Activated CD8-positive, alpha-beta memory T cell treated with anti-CD3 and anti-CD28 coated beads, Interleukin-2, amount 50 U/mL, for 48 hours (primary cell): ENCODE measurements around the gene ALDH3B1.

ENCODE experiments used
- DNase-seq: peaks from one replicate; pipeline ENCODE4 v3.0.0-alpha.2; 2020

Gene ALDH3B1

DNA sequence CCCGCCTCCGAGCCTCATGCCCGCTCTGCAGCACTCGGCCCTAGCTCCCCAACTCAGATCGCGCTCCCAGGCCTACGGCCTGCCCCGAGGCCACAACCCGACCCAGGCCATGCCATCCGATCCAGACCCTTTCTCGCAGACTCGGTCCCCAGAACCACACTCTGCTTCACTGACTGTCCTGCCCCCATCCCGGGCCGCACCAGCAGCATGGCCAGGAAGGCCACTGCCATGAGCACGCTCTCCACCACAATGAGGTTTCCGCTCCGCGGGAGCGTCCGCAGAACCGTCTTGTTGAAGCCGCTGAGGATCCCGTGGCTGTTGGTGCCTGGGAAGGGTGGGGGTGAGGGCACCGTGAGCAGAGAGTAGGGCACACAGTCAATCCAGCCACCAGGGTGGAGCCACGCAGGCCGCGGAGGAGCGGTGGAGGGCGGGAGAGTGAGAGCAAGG lies 12.6 kb upstream of the ALDH3B1 start:
- DNase-seq: no peak

DNA sequence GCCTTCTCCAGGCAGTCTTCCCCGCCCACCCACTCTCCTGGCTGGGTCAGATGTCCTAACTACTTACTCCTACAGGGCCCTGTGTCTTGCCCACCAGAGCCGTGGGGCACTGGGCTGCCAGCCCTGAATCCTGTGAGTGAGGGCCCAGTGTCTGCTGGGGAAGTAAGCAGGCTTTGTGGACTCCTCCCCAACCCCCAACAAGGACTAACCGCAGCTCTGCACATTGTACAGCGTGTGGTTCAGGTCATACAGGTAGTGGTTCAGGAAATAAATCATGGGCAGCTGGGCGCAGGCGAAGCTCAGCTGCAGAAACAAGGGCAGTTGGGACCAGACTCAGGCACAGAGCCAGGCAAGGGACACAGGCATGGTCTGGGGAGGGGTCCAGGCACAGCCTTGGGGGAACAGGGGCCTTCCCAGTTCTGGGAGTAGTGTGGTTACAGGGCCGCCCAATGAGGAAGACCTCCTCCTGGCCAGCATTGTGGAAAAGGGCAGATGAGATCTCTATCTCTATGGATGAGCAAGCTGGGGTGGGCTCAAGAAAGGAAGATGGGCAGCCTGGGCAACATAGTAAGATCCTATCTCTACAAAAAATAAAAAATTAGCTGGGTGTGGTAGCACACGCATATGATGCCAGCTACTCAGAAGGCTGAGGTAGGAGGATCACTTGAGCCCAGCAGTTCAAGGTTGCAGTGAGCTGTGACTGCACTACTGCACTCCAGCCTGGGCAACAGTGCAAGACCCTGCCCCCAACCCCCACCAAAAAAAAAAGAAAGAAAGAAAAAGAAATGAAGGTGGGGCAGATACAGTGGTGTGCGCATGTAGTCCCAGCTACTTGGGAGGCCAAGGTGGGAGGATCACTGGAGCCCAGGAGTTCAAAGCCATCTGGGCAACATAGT lies 11.7 kb upstream of the ALDH3B1 start:
- no peak for DNase-seq

GRCh38 chr11:67999201-67999629 lies 10.9 kb upstream of the ALDH3B1 start:
- DNase-seq: no peak

- no peak for DNase-seq
Measured at GRCh38 chr11:67999704-68000103, 10.4 kb upstream of the ALDH3B1 start.

DNA sequence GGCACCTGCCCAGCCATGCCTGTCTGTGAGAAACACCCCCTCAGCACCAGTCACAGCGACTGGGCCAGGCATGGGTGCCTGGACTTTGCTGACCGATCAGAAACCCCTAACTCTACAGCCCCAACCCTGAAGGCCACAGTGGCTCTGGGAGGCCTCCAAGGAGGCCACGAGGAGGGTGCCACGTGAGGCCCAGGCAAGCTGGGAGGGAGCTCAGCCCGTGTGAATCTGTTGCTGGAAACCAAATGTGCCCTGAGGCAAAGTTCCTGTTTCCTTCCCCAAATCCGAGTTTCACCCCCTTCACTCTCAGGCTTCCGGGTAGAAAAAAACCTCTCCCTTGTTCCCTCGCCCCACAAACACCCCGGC lies 7.6 kb upstream of the ALDH3B1 start:
- DNase-seq: no peak

DNA sequence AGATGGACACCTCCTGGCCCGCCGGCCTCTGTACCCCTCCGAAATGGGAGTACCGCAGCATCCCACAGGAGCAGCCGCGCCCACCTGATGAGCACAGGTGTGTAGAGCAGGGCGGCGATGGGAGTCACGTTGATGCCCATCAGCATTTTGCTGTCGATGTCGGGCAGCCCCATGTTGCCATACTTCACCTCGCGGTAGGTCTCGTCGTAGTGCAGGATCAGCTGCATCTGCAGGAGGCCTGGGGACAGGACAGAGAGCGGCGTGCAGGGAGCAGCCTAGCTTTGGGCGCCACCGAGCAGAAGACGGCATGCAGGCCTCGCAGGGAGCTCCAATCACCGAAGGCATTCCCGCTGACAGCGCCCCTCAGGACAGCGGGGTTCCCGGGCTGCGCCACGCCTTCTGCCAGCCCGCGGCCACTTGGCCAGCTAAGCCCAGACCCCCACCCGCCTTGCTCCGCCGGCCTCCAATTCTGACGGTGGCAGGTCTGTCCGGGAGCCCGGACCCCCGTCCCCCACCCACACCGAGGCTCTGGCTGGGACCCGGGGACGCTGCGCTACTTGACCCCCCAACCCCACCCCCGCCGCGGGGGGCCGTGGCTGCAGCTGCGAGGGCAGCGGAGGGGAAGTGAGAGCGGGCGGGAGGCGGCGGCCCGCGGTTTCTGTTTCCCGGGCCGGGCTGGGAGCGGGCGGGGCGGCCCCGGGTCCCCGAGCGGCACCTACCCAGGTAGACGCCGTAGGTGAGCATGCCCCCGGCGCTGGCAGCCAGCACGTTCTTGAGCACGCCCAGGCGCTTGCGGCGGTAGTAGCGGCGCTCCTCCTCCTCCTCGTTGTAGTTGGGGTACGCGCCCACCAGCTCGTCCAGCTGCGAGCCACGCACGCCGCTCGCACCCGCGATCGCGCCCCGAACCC lies 6.9 kb upstream of the ALDH3B1 start:
- DNase-seq: peak; percentile 69

GRCh38 chr11:68003846-68004550 lies 6.1 kb upstream of the ALDH3B1 start, which contains the start of gene UNC93B1:
Gene UNC93B1 (minus strand): TSS chr11:68004097. CDS start chr11:68004043, 54 bp downstream.
- DNase-seq: peak; percentile 89

GRCh38 chr11:68004551-68005335 lies 5.4 kb upstream of the ALDH3B1 start:
- no peak for DNase-seq

DNA sequence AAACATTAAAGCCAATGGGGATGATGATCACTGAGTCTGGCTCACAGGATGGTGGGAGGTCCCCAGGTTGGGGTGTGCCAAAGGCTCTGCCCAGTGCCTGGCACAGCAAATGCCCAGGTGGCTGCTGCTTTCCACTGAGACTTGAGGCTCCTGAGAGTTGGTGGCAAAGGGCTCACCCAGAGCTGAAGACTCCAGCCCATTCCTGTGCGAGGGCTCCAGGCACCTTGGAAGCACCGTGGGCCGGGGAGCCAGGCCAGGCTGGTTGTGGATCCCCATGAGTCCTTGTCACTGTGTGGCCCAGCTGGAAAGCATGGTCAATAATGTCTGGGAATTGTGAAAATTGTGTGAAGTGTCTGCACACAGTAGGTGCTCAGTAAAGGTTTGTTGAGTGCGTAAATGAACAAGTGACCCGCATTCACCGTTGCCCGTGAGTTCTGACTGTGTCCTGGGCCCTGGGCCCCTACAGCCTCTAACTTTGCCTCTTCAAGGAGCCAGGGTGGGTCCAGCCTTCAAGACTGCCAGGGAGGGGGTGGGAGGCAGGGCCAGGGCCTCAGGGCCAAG lies 3.4 kb upstream of the ALDH3B1 start:
- DNase-seq: no peak

DNA sequence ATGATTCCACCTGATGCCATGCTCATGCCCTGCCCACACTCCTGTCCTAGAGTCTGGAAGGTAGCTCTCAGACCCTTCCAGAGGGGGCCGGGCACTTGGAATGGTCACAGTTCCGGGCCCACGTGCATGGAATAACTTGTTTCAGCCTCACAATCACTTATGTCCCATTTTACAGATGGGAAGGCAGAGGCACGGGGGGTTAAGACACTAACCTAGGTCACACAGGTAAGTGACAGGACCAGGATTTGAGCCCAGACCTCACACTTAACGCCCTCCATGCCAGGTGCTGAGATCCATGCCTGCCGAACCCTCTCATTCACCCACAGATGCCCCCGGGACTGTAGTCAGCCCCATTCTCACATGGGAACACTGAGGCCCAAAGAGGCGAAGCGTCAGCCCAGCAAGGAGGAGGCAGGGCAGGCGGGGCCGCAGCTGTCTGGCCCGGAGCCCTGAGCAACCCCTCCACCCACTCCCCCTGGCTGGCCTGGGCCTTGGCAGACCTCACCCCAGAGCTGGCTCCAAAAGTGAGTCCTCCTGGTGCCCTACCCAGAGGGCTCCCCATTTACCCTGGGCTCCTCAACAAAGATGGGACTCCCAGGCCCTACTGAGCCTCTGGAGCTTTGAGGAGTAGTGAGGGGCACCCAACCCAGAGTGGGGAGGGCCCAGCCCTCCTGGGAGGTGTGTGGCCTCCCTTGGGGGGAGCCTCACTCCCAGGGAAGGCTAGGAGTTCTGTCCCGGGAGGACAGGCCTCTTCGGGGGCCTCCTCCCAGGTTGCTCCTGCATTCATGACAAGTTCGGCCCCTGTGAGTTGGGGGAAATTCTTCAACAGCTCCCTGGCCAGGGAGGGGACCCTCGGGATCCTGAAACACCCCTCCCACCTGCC lies 2.4 kb upstream of the ALDH3B1 start:
- no peak for DNase-seq

- DNase-seq: no peak
Measured at GRCh38 chr11:68008381-68009337, 1.5 kb upstream of the ALDH3B1 start.

DNA sequence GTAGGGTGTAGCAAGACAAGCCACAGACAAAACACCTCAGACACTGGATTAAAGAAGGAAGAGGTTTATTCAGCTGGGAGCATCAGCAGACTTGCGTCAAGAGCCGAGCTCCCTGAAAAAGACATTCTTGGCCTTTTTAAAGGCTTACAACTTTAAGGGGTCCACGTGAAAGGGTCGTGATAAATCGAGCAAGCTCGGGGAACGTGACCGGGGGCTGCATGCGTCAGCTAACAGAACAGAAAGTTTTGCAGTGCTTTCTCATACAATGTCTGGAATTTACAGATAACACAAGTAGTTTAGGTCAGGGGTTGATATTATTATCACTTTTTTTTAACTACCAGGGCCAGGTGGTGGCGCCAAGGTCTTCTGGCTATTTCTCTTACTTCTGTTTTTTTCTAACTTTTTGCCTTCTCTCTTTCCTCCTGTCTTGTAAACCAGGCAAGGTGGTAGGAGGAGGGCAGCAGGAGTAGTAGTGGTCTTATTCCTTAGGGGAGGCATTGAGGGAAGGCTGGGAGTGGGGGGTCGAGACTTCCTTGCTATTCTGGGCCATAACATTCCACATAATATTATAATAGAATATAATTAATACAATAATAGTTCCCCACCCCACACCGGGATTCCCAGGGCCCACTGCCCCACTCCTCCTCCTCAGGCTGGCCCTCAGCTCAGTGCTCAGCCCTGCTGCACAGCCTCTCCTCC lies 587 bp upstream of the ALDH3B1 start:
- DNase-seq: no peak

DNA sequence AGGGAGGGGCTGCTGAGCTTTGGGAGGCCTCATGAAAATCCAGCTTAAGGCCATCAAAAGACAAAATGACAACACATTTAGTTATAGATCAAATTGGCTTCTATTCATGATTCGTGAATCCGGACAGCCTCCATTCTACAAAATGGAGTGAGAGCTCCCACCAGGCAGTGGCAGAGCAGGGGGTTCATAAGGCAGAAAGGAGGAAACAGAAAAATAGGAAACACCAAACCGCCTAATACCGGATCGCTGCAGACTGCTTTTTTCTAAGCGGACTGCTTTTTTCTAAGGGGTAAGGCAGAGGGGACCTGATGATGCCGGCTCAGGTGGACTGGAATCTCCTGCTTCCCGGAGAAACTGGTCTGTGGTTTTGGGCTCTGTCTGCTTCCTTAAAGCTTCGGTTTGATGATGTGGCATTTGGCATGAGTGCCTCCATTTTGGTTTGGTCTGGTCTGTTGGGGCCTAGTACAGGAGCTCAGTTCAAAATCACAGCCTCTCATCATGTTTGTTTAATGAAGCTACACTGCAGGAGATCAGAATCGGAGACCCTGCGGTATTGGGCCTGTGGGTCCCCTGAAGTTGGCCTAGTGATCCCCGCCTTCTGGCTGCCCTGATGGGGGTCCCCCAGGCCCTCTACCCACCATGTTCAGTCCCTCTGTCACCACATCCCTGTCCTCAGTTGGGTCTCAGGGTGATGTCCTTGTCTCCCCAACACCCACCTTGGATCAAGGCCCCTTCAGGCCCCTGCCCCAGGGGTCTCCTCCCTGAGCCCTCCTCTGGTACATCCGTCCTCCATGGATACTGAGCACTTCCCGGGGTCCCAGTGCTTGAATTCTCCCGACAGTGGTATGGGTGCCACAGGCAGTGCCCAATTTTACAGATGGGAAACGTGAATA lies 1.2 kb downstream of the ALDH3B1 start:
- no peak for DNase-seq

DNA sequence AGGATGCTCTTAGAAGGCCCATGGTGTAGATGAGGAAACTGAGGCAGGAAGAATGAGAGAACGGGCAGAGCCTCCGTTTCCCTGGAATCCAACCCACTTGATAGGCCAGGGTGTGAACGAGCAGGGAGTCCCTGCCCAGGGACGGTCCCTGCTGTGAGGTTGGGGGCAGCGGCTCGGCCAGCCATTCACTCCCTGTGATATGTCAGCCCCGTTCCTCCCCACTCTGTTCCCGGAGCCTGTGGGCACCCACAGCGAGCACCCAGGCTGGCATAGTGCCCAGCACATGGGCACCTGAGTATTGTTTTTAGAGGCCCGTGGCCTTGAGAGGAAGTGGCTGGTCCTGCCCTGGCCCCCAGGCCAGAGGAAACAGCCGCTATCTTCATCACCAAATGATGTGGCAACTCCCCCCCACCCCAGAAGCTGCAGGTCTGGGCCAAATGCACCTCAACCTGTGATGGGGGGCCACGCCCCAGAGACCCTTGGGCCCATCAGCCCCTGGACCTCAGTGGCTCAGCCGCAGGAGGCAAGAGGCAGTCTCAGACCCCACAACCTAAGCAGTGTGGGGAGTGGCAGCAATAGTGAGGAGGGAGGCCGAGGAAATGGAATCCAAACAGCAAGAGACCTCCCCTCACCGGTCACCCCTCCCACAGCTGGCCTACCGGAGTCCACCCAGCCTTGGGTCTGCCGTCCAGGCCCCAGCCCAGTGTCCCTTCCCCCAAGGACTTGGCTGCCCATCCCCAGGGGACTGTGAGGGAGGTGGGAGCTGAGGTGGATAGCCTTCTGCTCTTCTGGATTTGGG lies 2.1 kb downstream of the ALDH3B1 start:
- DNase-seq: no peak

GRCh38 chr11:68012843-68013610 lies 2.9 kb downstream of the ALDH3B1 start:
- no peak for DNase-seq

DNA sequence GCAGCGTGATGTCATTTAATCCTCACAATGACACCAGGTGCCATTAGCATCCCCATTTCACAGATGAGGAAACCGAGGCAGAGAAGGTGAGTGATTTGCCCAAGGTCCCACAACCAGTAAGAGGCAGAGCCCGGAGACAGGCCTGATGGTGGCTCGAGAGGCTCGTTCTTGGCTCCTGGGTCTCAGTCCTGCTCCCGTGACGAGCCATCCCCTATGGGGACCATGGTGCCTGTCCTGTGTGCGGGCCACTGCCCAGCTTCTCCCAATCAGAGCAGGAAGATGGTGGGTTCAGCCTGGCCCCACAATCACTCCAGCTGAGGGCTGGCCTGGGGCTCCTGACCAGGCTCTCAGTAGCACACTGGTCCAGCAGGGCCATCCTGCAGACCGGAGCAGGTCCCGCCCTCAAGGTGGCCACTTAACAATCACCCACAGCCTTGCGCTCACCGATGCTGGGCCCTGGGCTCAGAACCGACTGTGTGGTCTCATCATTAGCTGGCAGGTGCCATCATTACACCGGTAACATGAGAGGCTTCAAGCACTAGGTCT lies 3.6 kb downstream of the ALDH3B1 start:
- DNase-seq: no peak
